ENCODE data around the gene MGAT5B. TPM values are rescaled to one million over a fixed set of nuclear protein-coding genes. Genes with fewer than 3 reads are reported as not detected.

MGAT5B gene
- total and polyA plus RNA-seq, 10 of the 15 experiments (the other 5 are each of a cell fraction or from before 2014, with no cell fraction given): 0.13 TPM; not detected in 9

- no peaks in the 10 kb centered on the region for H4K20me1 ChIP-seq (ENCODE audit: control insufficient read depth, insufficient read depth)
- POLR2A ChIA-PET: interaction anchor here (0.6 kb wide), 1 partner anchor 51 kb away, joined by 3 read pairs; no protein-coding TSS in a partner anchor
- FAIRE-seq: no peak
- CTCF ChIA-PET: interaction anchor here (1.0 to 1.8 kb wide), 2 partner anchors 21 to 113 kb away, joined by 3 to 7 read pairs; no protein-coding TSS in a partner anchor
- no peak overlapping the region for H3K9ac ChIP-seq (ENCODE audit: control insufficient read depth, insufficient read depth, low read length)
- intact Hi-C loops (cut with micrococcal nuclease; ENCODE audit: unreplicated experiment) (no loop called here), in situ Hi-C loops (cut with MboI) (no loop called here)
- no peak overlapping the region for H3K4me3 ChIP-seq
- H2AFZ ChIP-seq (ENCODE audit: control insufficient read depth, low read depth, low read length): no peak overlapping the region
- no peak overlapping the region for H3K27ac ChIP-seq (ENCODE audit: control insufficient read depth, insufficient read depth)
- BruUV-seq (replicated peaks): no TSS peak
- SMC1A ChIA-PET (ENCODE audit: uncharacterized antibody, unreplicated experiment): interaction anchor here (0.9 to 1.1 kb wide), 2 partner anchors 9 to 24 kb away, joined by 3 read pairs; no protein-coding TSS in a partner anchor
- no peak for ATAC-seq
- H3K36me3 ChIP-seq (ENCODE audit: control insufficient read depth in 2 of 2, insufficient read depth in 2 of 2, low read length in 1 of 2): no peaks in the 10 kb centered on the region
- no peaks in the 10 kb centered on the region for H3K9me3 ChIP-seq (replicated peaks; ENCODE audit: control insufficient read depth, insufficient read depth, low read length)
- no peak for DNase-seq (ENCODE audit: low read depth, low spot score)
- H3K4me1 ChIP-seq (ENCODE audit: control insufficient read depth, insufficient read depth, low read length): no peaks in the 10 kb centered on the region
- 0% methylated on average over 7 of the region's 8 CpGs for WGBS (ENCODE audit: insufficient coverage, insufficient replicate concordance, low lambda C conversion rate, missing lambda C conversion rate)
- TF ChIP-seq NFIC (IDR thresholded peaks at IDR 0.05; ENCODE audit: low read depth, low read length): no peak
- TF ChIP-seq, protein P1, sequence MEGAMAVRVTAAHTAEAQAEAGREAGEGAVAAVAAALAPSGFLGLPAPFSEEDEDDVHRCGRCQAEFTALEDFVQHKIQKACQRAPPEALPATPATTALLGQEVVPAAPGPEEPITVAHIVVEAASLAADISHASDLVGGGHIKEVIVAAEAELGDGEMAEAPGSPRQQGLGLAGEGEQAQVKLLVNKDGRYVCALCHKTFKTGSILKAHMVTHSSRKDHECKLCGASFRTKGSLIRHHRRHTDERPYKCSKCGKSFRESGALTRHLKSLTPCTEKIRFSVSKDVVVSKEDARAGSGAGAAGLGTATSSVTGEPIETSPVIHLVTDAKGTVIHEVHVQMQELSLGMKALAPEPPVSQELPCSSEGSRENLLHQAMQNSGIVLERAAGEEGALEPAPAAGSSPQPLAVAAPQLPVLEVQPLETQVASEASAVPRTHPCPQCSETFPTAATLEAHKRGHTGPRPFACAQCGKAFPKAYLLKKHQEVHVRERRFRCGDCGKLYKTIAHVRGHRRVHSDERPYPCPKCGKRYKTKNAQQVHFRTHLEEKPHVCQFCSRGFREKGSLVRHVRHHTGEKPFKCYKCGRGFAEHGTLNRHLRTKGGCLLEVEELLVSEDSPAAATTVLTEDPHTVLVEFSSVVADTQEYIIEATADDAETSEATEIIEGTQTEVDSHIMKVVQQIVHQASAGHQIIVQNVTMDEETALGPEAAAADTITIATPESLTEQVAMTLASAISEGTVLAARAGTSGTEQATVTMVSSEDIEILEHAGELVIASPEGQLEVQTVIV (IDR thresholded peaks at IDR 0.05; ENCODE audit: borderline replicate concordance, partially characterized antibody): peak; percentile 6
- no peaks in the 10 kb centered on the region for H3K79me2 ChIP-seq (ENCODE audit: control insufficient read depth, insufficient read depth, low read length)
- RAD21 ChIA-PET (ENCODE audit: unreplicated experiment): interaction anchor here (0.8 to 1.2 kb wide), 2 partner anchors 53 to 114 kb away, joined by 3 to 4 read pairs; no protein-coding TSS in a partner anchor
- H3K27me3 ChIP-seq (replicated peaks in 1 of 2; ENCODE audit: control insufficient read depth in 2 of 2, insufficient read depth in 2 of 2, low read length in 1 of 2): peaks cover 4 to 7% of the 10 kb centered on the region in 2 experiments
- no peak overlapping the region for H3K4me2 ChIP-seq (ENCODE audit: control insufficient read depth, insufficient read depth)
Measured at GRCh38 chr17:76840884-76841775, 27.1 kb upstream of the MGAT5B start.
